ENCODE data around the gene CDKAL1.
"Not testable (repeated sequence)": the region's sequence is repeated elsewhere in the genome, so short reads cannot be mapped to it uniquely, and the experiment has no call there.

Gene CDKAL1

GRCh38 chr6:21073318-21073839, 539.1 kb downstream of the CDKAL1 start:
- DNase-seq (ENCODE audit: low spot score), result no peak

- no peak for DNase-seq (ENCODE audit: low spot score)
Observed at GRCh38 chr6:21074484-21074883, 540.2 kb downstream of the CDKAL1 start.

GRCh38 chr6:21075986-21076385, 541.7 kb downstream of the CDKAL1 start:
- DNase-seq (ENCODE audit: low spot score), result no peak

- DNase-seq (ENCODE audit: low spot score), result no peak
Observed at GRCh38 chr6:21078497-21078896, 544.2 kb downstream of the CDKAL1 start.

GRCh38 chr6:21079468-21080048, 545.3 kb downstream of the CDKAL1 start:
- DNase-seq (ENCODE audit: low spot score), result no peak

- DNase-seq (ENCODE audit: low spot score), result no peak
Observed at GRCh38 chr6:21080221-21080620, 546.0 kb downstream of the CDKAL1 start.

- peak; percentile 38 for DNase-seq (ENCODE audit: low spot score)
Observed at GRCh38 chr6:21082091-21082490, 547.8 kb downstream of the CDKAL1 start.

GRCh38 chr6:21083708-21084107, 549.5 kb downstream of the CDKAL1 start:
- DNase-seq (ENCODE audit: low spot score), result no peak

- no peak for DNase-seq (ENCODE audit: low spot score)
Observed at GRCh38 chr6:21084656-21085055, 550.4 kb downstream of the CDKAL1 start.

GRCh38 chr6:21085211-21085610, 551.0 kb downstream of the CDKAL1 start:
- DNase-seq (ENCODE audit: low spot score), result no peak

- no peak for DNase-seq (ENCODE audit: low spot score)
Observed at GRCh38 chr6:21085643-21086042, 551.4 kb downstream of the CDKAL1 start.

GRCh38 chr6:21087188-21087587, 552.9 kb downstream of the CDKAL1 start:
- DNase-seq (ENCODE audit: low spot score), result no peak

GRCh38 chr6:21091411-21091810, 557.2 kb downstream of the CDKAL1 start:
- DNase-seq (ENCODE audit: low spot score), result peak; percentile 87

- not testable (repeated sequence) for DNase-seq (ENCODE audit: low spot score)
Observed at GRCh38 chr6:21092231-21092772, 558.0 kb downstream of the CDKAL1 start.

GRCh38 chr6:21095462-21095861, 561.2 kb downstream of the CDKAL1 start:
- DNase-seq (ENCODE audit: low spot score), result no peak

GRCh38 chr6:21098134-21098533, 563.9 kb downstream of the CDKAL1 start:
- DNase-seq (ENCODE audit: low spot score), result no peak

- DNase-seq (ENCODE audit: low spot score), result no peak
Observed at GRCh38 chr6:21098744-21099143, 564.5 kb downstream of the CDKAL1 start.

GRCh38 chr6:21099338-21100314, 565.4 kb downstream of the CDKAL1 start:
- DNase-seq (ENCODE audit: low spot score), result no peak

- DNase-seq (ENCODE audit: low spot score), result peak; percentile 55
Observed at GRCh38 chr6:21100991-21101390, 566.7 kb downstream of the CDKAL1 start.

GRCh38 chr6:21101694-21102093, 567.4 kb downstream of the CDKAL1 start:
- no peak for DNase-seq (ENCODE audit: low spot score)

GRCh38 chr6:21102201-21102600, 567.9 kb downstream of the CDKAL1 start:
- no peak for DNase-seq (ENCODE audit: low spot score)

GRCh38 chr6:21102624-21103023, 568.4 kb downstream of the CDKAL1 start:
- no peak for DNase-seq (ENCODE audit: low spot score)

Data from COLO829 (cell line).